Measurements from ENCODE around the gene ADRA2C.

ADRA2C gene

GRCh38 chr4:3789587-3789986 is 23.4 kb downstream of the ADRA2C start:
- H3K9me3 ChIP-seq (ENCODE audit: control insufficient read depth in 5 of 5, low read length in 5 of 5) = peaks cover 0 to 8% (median 5%) of the 10 kb centered on the region in 5 donors
- H3K9ac ChIP-seq (ENCODE audit: low read length in 5 of 5) = no peak overlapping the region
- H3K36me3 ChIP-seq (ENCODE audit: control insufficient read depth in 5 of 5, insufficient read depth in 5 of 5, low read length in 5 of 5) = no peaks in the 10 kb centered on the region
- no peaks in the 10 kb centered on the region for H3K4me1 ChIP-seq (ENCODE audit: control insufficient read depth in 5 of 5, insufficient read depth in 5 of 5, low read length in 5 of 5)
- H3K27me3 ChIP-seq (ENCODE audit: control insufficient read depth in 5 of 5, insufficient read depth in 4 of 5, low read length in 5 of 5) = peaks cover 0 to 39% (median 15%) of the 10 kb centered on the region in 5 donors
- no peak overlapping the region for H3K27ac ChIP-seq (ENCODE audit: low read depth, low read length)
- H3K4me3 ChIP-seq (ENCODE audit: low read depth in 1 of 5, low read length in 5 of 5) = no peak overlapping the region

- H3K27me3 ChIP-seq (ENCODE audit: control insufficient read depth in 5 of 5, insufficient read depth in 4 of 5, low read length in 5 of 5) = peaks cover 0 to 34% (median 15%) of the 10 kb centered on the region in 5 donors
- no peak overlapping the region for H3K27ac ChIP-seq (ENCODE audit: low read depth, low read length)
- peaks cover 0 to 8% (median 5%) of the 10 kb centered on the region in 5 donors for H3K9me3 ChIP-seq (ENCODE audit: control insufficient read depth in 5 of 5, low read length in 5 of 5)
Observed at GRCh38 chr4:3790006-3790561, 23.9 kb downstream of the ADRA2C start.

GRCh38 chr4:3791256-3791655 is 25.1 kb downstream of the ADRA2C start:
- Histone ChIP-seq H3K27me3 (ENCODE audit: control insufficient read depth in 5 of 5, insufficient read depth in 4 of 5, low read length in 5 of 5) (peaks cover 0 to 34% (median 15%) of the 10 kb centered on the region in 5 donors), H3K36me3 (ENCODE audit: control insufficient read depth in 5 of 5, insufficient read depth in 5 of 5, low read length in 5 of 5) (no peaks in the 10 kb centered on the region), H3K4me3 (ENCODE audit: low read depth in 1 of 5, low read length in 5 of 5) (no peak overlapping the region), H3K9me3 (ENCODE audit: control insufficient read depth in 5 of 5, low read length in 5 of 5) (peaks cover 0 to 20% (median 14%) of the 10 kb centered on the region in 5 donors), H3K9ac (ENCODE audit: low read length in 5 of 5) (no peak overlapping the region), H3K27ac (ENCODE audit: low read depth, low read length) (no peak overlapping the region), H3K4me1 (ENCODE audit: control insufficient read depth in 5 of 5, insufficient read depth in 5 of 5, low read length in 5 of 5) (no peaks in the 10 kb centered on the region)

More at GRCh38 chr4:3790006-3790561, 23.9 kb downstream of the ADRA2C start:
- Histone ChIP-seq H3K4me1 (ENCODE audit: control insufficient read depth in 5 of 5, insufficient read depth in 5 of 5, low read length in 5 of 5) (no peaks in the 10 kb centered on the region), H3K4me3 (ENCODE audit: low read depth in 1 of 5, low read length in 5 of 5) (no peak overlapping the region), H3K9ac (ENCODE audit: low read length in 5 of 5) (no peak overlapping the region), H3K36me3 (ENCODE audit: control insufficient read depth in 5 of 5, insufficient read depth in 5 of 5, low read length in 5 of 5) (no peaks in the 10 kb centered on the region)

GRCh38 chr4:3791910-3792542 is 25.8 kb downstream of the ADRA2C start:
- no peak overlapping the region for H3K9ac ChIP-seq (ENCODE audit: low read length in 5 of 5)
- no peak overlapping the region for H3K4me3 ChIP-seq (ENCODE audit: low read depth in 1 of 5, low read length in 5 of 5)
- no peaks in the 10 kb centered on the region for H3K4me1 ChIP-seq (ENCODE audit: control insufficient read depth in 5 of 5, insufficient read depth in 5 of 5, low read length in 5 of 5)
- H3K9me3 ChIP-seq (ENCODE audit: control insufficient read depth in 5 of 5, low read length in 5 of 5) = peaks cover 3 to 27% (median 21%) of the 10 kb centered on the region in 5 donors
- H3K27ac ChIP-seq (ENCODE audit: low read depth, low read length) = no peak overlapping the region
- H3K36me3 ChIP-seq (ENCODE audit: control insufficient read depth in 5 of 5, insufficient read depth in 5 of 5, low read length in 5 of 5) = no peaks in the 10 kb centered on the region
- peaks cover 0 to 36% (median 18%) of the 10 kb centered on the region in 5 donors for H3K27me3 ChIP-seq (ENCODE audit: control insufficient read depth in 5 of 5, insufficient read depth in 4 of 5, low read length in 5 of 5)

GRCh38 chr4:3792813-3793212 is 26.6 kb downstream of the ADRA2C start:
- no peaks in the 10 kb centered on the region for H3K36me3 ChIP-seq (ENCODE audit: control insufficient read depth in 5 of 5, insufficient read depth in 5 of 5, low read length in 5 of 5)
- peaks cover 1 to 36% (median 18%) of the 10 kb centered on the region in 5 donors for H3K27me3 ChIP-seq (ENCODE audit: control insufficient read depth in 5 of 5, insufficient read depth in 4 of 5, low read length in 5 of 5)
- H3K9me3 ChIP-seq (ENCODE audit: control insufficient read depth in 5 of 5, low read length in 5 of 5) = peaks cover 3 to 30% (median 22%) of the 10 kb centered on the region in 5 donors
- no peak overlapping the region for H3K27ac ChIP-seq (ENCODE audit: low read depth, low read length)
- no peaks in the 10 kb centered on the region for H3K4me1 ChIP-seq (ENCODE audit: control insufficient read depth in 5 of 5, insufficient read depth in 5 of 5, low read length in 5 of 5)
- H3K9ac ChIP-seq (ENCODE audit: low read length in 5 of 5) = no peak overlapping the region
- H3K4me3 ChIP-seq (ENCODE audit: low read depth in 1 of 5, low read length in 5 of 5) = no peak overlapping the region

GRCh38 chr4:3793545-3793944 is 27.4 kb downstream of the ADRA2C start:
- no peak overlapping the region for H3K9ac ChIP-seq (ENCODE audit: low read length in 5 of 5)
- no peak overlapping the region for H3K4me3 ChIP-seq (ENCODE audit: low read depth in 1 of 5, low read length in 5 of 5)
- H3K27ac ChIP-seq (ENCODE audit: low read depth, low read length) = no peak overlapping the region
- H3K36me3 ChIP-seq (ENCODE audit: control insufficient read depth in 5 of 5, insufficient read depth in 5 of 5, low read length in 5 of 5) = no peaks in the 10 kb centered on the region
- no peaks in the 10 kb centered on the region for H3K4me1 ChIP-seq (ENCODE audit: control insufficient read depth in 5 of 5, insufficient read depth in 5 of 5, low read length in 5 of 5)
- peaks cover 3 to 30% (median 22%) of the 10 kb centered on the region in 5 donors for H3K9me3 ChIP-seq (ENCODE audit: control insufficient read depth in 5 of 5, low read length in 5 of 5)
- H3K27me3 ChIP-seq (ENCODE audit: control insufficient read depth in 5 of 5, insufficient read depth in 4 of 5, low read length in 5 of 5) = peaks cover 6 to 33% (median 15%) of the 10 kb centered on the region in 5 donors

- H3K9ac ChIP-seq (ENCODE audit: low read length in 5 of 5) = no peak overlapping the region
- no peak overlapping the region for H3K4me3 ChIP-seq (ENCODE audit: low read depth in 1 of 5, low read length in 5 of 5)
- no peaks in the 10 kb centered on the region for H3K36me3 ChIP-seq (ENCODE audit: control insufficient read depth in 5 of 5, insufficient read depth in 5 of 5, low read length in 5 of 5)
- H3K27me3 ChIP-seq (ENCODE audit: control insufficient read depth in 5 of 5, insufficient read depth in 4 of 5, low read length in 5 of 5) = peaks cover 6 to 22% (median 12%) of the 10 kb centered on the region in 5 donors
- no peaks in the 10 kb centered on the region for H3K4me1 ChIP-seq (ENCODE audit: control insufficient read depth in 5 of 5, insufficient read depth in 5 of 5, low read length in 5 of 5)
- H3K27ac ChIP-seq (ENCODE audit: low read depth, low read length) = no peak overlapping the region
- peaks cover 3 to 30% (median 22%) of the 10 kb centered on the region in 5 donors for H3K9me3 ChIP-seq (ENCODE audit: control insufficient read depth in 5 of 5, low read length in 5 of 5)
Observed at GRCh38 chr4:3796960-3797359, 30.8 kb downstream of the ADRA2C start.

- Histone ChIP-seq H3K36me3 (ENCODE audit: control insufficient read depth in 5 of 5, insufficient read depth in 5 of 5, low read length in 5 of 5) (no peaks in the 10 kb centered on the region), H3K9ac (ENCODE audit: low read length in 5 of 5) (no peak overlapping the region), H3K27ac (ENCODE audit: low read depth, low read length) (no peak overlapping the region), H3K4me1 (ENCODE audit: control insufficient read depth in 5 of 5, insufficient read depth in 5 of 5, low read length in 5 of 5) (no peaks in the 10 kb centered on the region), H3K4me3 (ENCODE audit: low read depth in 1 of 5, low read length in 5 of 5) (no peak overlapping the region), H3K27me3 (ENCODE audit: control insufficient read depth in 5 of 5, insufficient read depth in 4 of 5, low read length in 5 of 5) (peaks cover 6 to 13% (median 11%) of the 10 kb centered on the region in 5 donors), H3K9me3 (ENCODE audit: control insufficient read depth in 5 of 5, low read length in 5 of 5) (peaks cover 3 to 30% (median 22%) of the 10 kb centered on the region in 5 donors)
Observed at GRCh38 chr4:3797831-3798790, 31.9 kb downstream of the ADRA2C start.

GRCh38 chr4:3799496-3799895 is 33.3 kb downstream of the ADRA2C start:
- Histone ChIP-seq H3K27me3 (ENCODE audit: control insufficient read depth in 5 of 5, insufficient read depth in 4 of 5, low read length in 5 of 5) (peaks cover 6 to 19% (median 8%) of the 10 kb centered on the region in 5 donors), H3K9ac (ENCODE audit: low read length in 5 of 5) (no peak overlapping the region), H3K4me1 (ENCODE audit: control insufficient read depth in 5 of 5, insufficient read depth in 5 of 5, low read length in 5 of 5) (no peaks in the 10 kb centered on the region), H3K9me3 (ENCODE audit: control insufficient read depth in 5 of 5, low read length in 5 of 5) (peaks cover 3 to 22% (median 20%) of the 10 kb centered on the region in 5 donors), H3K27ac (ENCODE audit: low read depth, low read length) (no peak overlapping the region), H3K4me3 (ENCODE audit: low read depth in 1 of 5, low read length in 5 of 5) (no peak overlapping the region), H3K36me3 (ENCODE audit: control insufficient read depth in 5 of 5, insufficient read depth in 5 of 5, low read length in 5 of 5) (no peaks in the 10 kb centered on the region)
